Raji (cell line): Measurements from ENCODE around the gene PANX2.

ENCODE experiments used
- POLR2A ChIP-seq: IDR thresholded peaks from 2 replicates; pipeline ENCODE4 v1.6.1; 2011; ENCODE audit warnings: low read depth, low read length, control low read depth; ENCODE audit not compliant: insufficient read depth

Gene PANX2, protein sequence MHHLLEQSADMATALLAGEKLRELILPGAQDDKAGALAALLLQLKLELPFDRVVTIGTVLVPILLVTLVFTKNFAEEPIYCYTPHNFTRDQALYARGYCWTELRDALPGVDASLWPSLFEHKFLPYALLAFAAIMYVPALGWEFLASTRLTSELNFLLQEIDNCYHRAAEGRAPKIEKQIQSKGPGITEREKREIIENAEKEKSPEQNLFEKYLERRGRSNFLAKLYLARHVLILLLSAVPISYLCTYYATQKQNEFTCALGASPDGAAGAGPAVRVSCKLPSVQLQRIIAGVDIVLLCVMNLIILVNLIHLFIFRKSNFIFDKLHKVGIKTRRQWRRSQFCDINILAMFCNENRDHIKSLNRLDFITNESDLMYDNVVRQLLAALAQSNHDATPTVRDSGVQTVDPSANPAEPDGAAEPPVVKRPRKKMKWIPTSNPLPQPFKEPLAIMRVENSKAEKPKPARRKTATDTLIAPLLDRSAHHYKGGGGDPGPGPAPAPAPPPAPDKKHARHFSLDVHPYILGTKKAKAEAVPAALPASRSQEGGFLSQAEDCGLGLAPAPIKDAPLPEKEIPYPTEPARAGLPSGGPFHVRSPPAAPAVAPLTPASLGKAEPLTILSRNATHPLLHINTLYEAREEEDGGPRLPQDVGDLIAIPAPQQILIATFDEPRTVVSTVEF

DNA sequence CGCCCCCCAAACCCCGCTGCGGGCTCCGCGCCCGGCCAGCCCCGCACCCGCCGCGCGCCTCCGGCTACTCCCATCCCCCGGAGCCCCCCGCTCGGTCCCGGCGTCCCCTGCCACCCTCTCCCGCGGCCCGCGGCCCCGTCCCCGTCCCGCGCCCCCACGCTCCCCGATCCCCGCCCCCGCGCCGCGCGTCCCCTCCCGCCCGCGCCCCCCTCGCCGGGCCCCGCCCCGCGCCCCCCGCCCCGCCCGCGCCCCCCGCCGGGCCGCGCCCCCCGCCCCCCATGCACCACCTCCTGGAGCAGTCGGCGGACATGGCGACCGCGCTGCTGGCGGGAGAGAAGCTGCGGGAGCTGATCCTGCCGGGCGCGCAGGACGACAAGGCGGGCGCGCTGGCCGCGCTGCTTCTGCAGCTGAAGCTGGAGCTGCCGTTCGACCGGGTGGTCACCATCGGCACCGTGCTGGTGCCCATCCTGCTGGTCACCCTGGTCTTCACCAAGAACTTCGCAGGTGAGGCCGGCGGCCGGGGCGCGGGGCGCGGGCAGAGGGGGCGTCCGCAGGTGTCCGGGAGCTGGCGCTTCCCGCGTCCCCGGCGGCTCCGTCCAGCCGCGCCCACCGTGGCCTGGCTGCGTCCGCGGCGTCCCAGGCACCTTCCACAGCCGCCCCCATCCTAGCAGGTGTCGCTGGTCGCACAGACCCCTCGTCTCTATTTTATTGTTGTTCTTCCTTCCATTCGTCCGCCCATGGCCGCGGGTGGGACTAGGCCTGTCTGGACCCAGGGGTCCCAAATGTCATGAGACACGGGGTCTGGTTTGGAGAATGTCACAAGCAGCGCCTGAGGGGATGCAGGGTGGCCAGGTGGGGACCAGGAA is at the start of gene PANX2:
Gene PANX2, plus strand, starts transcription at position 279 of the 866 bp plus-strand sequence. Its CDS starts 0 bp downstream, at position 279.
- no peak for TF ChIP-seq POLR2A

DNA sequence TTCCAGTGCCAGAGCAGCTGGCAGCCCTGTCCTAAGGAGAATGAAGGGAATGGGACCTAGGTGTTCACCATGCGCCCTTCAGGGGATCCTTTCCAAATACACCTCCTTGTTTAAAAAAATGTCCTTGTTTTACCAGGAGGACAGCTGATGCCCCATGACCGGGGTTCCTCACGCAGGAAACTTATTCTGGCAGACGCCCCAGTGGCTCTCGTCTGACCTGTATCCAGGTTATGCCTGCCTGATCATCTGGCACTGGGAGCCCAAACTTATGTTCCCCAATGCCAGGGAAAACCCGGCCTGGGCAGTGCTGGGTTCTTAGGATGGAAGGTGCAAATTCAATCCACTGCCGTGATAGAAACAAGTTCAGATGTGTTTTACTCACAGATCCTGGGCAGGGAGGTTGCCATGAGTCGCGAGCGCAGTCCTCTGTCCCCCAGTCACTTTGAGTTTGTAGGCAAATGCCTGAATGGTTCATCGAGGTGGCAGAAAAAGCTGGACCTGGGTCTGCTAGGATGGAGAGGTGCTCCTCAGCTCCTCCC is 49.3 kb upstream of the PANX2 start:
- TF ChIP-seq POLR2A: no peak

DNA sequence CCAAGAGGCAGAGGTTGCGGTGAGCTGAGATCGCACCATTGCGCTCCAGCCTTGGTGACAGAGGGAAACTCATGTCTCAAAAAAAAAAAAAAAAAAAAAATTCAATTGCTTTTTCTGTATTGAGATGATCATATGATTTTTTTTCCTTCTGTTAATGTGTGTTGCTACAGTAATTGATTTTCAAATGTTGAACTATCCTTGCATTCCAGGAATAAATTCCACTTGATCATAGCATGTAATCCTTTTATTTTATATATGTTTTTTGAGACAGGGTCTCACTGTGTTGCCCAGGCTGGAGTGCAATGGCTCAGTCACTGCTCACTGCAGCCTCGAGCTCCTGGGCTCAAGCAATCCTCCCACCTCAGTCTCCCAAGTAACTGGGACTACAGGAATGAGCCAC is 47.4 kb upstream of the PANX2 start:
- TF ChIP-seq POLR2A: no peak

DNA sequence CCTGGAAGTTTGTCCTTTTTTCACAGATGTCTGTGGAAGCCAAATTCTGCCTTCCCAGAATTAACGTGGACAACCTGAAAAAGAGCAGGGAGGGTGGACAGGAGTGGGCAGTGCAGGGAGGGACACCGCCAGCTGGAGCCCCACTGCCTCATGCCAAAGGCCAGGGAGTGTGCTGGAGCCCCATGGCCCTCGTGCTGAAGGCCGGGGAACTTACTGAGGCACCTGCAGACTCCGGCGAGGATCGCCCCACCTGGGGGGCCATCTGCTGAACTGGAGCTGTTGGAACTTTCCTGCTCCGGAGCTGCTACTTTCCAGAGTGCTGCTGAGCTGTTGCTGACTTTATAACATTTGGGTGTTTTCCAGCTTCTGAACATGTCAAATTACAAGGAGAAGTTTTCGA is 45.5 kb upstream of the PANX2 start:
- no peak for TF ChIP-seq POLR2A

DNA sequence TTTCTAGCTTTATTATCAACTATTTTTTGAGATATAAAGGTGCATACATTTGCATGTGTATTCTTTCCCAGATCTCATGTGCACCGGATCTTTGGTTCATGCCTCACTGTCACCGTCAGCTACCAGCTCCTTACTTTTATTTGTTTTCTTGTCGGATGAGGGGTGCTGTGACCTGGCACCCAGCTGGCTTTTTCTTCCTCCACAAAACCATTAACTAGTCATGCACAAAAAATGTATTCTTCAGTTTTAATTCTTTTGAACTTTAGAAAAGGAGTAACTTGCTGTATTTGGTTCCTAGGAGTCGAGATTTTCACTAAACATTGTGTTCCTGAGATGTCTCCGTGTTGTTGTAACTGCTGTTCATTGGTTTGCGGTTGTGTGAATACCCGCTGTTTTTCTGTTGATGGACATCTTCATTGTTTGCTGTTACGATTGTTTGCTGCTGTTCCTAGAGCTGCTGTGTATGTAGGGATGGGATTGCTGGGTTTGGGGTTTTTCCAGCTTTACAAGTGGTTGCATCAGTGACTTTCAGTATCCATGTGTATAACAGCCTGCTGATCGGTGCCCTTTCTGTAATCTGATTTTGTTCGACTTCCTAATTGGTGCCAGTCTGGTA is 41.3 kb upstream of the PANX2 start:
- no peak for TF ChIP-seq POLR2A

DNA sequence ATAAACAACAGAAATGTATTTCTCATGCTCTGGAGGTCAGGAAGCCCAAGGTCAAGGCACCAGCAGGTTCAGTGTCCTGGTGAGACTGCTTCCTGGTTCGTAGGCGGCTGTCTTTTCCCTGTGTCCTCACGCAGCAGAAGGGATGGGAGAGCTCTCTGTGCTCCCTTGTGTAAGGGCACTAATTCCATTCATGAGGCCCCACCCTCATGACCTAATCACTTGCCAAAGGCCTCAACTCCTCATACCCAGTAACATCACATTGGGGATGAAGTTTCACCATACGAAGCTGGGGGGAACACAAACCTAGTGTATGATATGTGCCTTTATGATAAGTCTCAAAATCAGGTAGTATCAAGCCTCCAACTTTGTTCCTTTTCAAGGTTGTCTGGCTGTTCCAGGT is 38.6 kb upstream of the PANX2 start:
- no peak for TF ChIP-seq POLR2A

DNA sequence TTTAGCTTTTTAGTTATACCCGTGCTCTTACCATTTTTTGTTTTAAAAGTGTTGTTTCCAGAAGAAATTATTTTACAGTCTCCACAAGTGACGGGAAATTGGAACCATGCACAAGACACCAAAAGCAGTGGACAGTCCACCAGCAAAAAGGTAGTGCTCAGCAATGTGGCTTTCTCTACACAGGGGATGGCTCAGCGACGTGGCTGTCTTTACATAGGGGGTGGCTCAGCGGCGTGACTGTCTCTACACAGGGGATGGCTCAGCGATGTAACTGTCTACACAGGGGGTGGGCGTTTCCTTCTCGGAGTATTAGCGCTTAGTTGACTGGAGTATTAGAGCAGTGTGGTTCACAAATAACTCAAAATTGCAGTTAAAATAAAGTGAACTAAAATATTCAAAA is 36.0 kb upstream of the PANX2 start:
- no peak for TF ChIP-seq POLR2A

DNA sequence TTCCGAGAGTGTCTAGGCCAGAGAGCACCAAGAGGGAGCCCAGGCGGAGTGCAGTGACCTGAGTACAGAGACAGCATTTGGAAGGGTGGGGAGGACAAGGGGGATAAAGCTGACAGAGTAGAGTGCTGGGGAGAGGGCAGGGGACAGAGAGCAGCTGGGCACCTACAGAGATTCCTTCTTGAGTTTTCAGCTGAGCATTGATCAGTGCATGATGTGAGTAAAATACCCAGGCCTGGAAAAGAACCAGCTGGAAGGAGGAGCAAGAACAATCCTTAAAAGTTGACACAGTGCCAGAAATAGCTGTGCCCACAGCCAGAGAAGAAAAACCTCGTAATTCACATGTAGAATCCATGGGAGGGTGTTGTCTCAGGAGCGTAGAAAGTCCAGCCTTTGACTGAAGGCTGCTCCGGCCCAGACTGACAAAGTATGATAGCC is 33.9 kb upstream of the PANX2 start:
- no peak for TF ChIP-seq POLR2A

DNA sequence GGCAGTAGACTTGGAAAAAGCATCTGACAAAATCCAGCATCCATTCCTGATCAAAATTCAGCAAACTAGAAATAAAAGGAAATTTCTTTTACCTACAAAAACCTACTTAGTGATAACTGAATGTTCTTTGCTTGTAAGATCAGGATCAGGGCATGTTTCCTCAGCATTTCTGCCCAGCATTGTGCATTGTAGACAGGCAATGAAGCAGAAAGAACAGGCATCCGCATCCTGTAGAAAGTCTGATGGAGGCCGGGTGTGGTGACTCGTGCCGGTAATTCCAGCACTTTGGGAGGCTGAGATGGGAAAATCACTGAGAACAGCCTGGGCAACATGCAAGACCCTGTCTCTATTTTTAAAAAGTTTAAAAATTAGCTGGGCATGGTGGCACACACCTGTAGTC is 32.5 kb upstream of the PANX2 start:
- TF ChIP-seq POLR2A: no peak

DNA sequence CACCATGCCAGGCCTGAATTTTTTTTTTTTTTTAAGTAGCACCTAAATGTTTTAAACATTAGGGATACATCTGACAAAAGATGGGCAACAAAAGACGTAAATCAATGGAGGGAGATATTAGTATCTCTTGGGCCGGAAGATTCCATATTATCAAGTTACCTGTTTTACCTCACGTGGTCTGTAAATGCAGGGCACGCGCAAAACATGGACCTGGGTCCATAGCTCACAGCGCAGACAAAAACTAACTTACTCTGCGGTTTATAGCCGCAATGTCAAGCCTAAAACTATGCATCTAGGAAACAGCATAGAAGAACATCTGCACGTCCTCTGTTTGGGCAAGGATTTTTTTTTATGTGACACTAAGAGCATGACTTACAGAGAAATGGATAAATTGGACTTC is 31.5 kb upstream of the PANX2 start:
- no peak for TF ChIP-seq POLR2A

DNA sequence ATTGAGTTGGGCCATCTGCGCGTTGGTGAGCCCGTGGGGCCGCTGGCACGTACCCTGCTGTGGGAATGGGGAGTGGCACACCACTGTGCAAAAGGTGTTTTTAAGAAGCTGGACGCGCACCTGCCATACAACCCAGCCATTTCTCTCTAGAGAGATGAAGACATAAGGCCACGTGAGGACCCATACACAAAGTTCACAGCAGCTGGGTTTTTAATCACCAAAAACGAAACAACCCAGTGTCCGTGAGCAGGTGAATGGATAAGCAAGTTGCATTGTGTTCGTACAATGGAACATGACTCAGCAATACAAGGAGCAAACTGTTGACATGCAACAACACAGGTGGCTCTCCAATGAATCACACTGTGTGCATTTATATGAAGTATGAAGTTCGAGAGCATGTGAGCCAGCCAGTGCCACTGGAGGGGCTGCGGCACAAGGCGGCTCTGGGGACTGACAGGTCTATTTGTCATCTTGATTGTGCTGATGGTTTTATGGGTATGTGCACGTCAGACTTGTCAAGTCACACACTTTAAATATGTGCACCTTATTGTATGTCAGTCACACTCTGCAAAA is 30.6 kb upstream of the PANX2 start:
- no peak for TF ChIP-seq POLR2A

DNA sequence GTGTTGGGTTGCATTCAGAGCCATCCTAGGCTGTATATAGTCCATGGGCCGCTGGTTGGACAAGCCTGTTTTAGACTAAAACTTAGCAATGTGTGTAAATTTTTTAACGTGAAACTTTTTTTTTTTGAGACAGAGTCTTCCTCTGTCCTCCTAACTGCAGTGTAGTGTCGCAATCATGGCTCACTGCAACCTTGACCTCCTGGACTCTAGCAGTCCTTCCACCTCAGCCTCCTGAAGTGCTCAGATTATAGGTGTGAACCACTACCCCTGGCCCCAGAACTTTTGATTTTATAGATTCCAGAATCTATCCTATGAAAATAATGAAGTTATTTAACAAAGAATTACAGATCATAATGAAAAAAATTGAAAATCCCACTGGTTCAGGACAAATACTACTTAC is 29.9 kb upstream of the PANX2 start:
- no peak for TF ChIP-seq POLR2A

DNA sequence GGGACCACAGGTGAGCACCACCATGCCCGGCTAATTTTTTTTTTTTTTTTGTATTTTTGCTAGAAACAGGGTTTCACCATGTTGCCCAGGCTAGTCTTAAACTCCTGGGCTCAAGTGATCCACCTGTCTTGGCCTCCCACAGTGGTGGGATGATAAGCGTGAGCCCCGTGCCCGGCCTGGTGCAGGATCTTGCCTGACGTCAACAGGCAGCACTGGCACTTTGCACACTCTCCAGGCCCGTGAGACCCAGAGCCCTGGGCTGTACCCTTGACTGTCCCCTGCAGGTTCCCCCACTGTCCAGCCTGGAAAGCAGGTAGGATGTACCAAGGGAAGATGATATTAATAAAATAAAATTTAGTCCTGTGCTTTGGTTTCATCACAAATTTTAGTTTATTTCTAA is 29.1 kb upstream of the PANX2 start:
- TF ChIP-seq POLR2A: no peak

DNA sequence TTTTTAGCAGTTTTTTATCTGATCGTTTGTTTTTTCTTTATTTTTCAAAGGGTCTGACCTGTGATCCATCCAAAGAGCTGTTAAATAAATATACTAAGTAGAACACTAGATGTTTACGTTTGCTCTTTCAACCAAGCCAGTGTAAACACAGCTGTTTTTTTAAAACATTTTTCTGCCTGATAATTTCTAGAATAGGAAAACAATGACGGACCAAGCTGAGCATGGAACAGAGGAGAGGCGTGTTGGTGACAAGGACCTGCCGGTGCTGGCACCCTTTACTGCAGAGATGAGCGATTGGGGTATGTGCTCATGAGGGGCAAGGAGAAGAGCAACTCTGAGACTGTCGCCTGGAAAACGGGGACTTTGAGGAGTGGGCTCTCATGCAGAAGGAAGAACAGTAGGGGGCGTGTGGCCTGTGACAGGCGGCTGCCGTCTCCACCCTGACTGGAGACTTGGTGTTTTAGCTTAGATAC is 28.6 kb upstream of the PANX2 start:
- TF ChIP-seq POLR2A: no peak
